ENCODE data around the gene PPM1E. TPM values are rescaled to one million over a fixed set of nuclear protein-coding genes. Genes with fewer than 3 reads are reported as not detected.

PPM1E gene
- total RNA-seq, 1 donor from 2014 or later = 0.30 TPM

GRCh38 chr17:59027750-59028149, 272.1 kb downstream of the PPM1E start:
- H3K9me3 ChIP-seq = no peaks in the 10 kb centered on the region
- ATAC-seq = no peak
- no peaks in the 10 kb centered on the region for H3K27me3 ChIP-seq (ENCODE audit: low read depth)
- H3K27ac ChIP-seq = no peak overlapping the region
- peaks cover 13% of the 10 kb centered on the region for H3K4me1 ChIP-seq
- peaks cover 17% of the 10 kb centered on the region for H3K36me3 ChIP-seq
- no peak for TF ChIP-seq CTCF (IDR thresholded peaks at IDR 0.05)
- no peak for DNase-seq
- intact Hi-C loops (cut with DNase I) = no loop called here
- no peak overlapping the region for H3K4me3 ChIP-seq

GRCh38 chr17:59028328-59028727, 272.7 kb downstream of the PPM1E start:
- TF ChIP-seq CTCF (IDR thresholded peaks at IDR 0.05) = no peak

GRCh38 chr17:59030811-59031210, 275.2 kb downstream of the PPM1E start:
- H3K4me1 ChIP-seq = peaks cover 12% of the 10 kb centered on the region
- intact Hi-C loops (cut with DNase I) = no loop called here
- H3K27ac ChIP-seq = no peak overlapping the region
- DNase-seq = no peak
- no peak for ATAC-seq
- H3K36me3 ChIP-seq = peaks cover 25% of the 10 kb centered on the region
- no peaks in the 10 kb centered on the region for H3K9me3 ChIP-seq
- no peak for TF ChIP-seq CTCF (IDR thresholded peaks at IDR 0.05)
- no peaks in the 10 kb centered on the region for H3K27me3 ChIP-seq (ENCODE audit: low read depth)
- H3K4me3 ChIP-seq = no peak overlapping the region

More at GRCh38 chr17:59028328-59028727, 272.7 kb downstream of the PPM1E start:
- ATAC-seq = no peak
- intact Hi-C loops (cut with DNase I) = no loop called here
- Histone ChIP-seq H3K36me3 (peaks cover 17% of the 10 kb centered on the region), H3K4me1 (peaks cover 13% of the 10 kb centered on the region), H3K4me3 (no peak overlapping the region), H3K27ac (no peak overlapping the region), H3K27me3 (ENCODE audit: low read depth) (no peaks in the 10 kb centered on the region), H3K9me3 (no peaks in the 10 kb centered on the region)
- no peak for DNase-seq

Other genes with a start within 250 kb of the PPM1E start
- gene MTMR4, start 241.2 kb upstream of the PPM1E start, total RNA-seq = 37.3 TPM
- 6.8 TPM for gene TEX14, start 63.8 kb upstream of the PPM1E start, total RNA-seq
- 21.0 TPM for gene RAD51C, start 63.3 kb upstream of the PPM1E start, total RNA-seq

Data from lower lobe of right lung (tissue), 2 donors.